Epithelial cell of proximal tubule (primary cell): ENCODE results near the gene ASCL3. TPM values are rescaled to one million over a fixed set of nuclear protein-coding genes. Genes with fewer than 3 reads are reported as not detected.

ENCODE experiments used
- DNase-seq: peaks from one replicate; pipeline ENCODE4 v3.0.0-alpha.2; 2011; ENCODE audit warnings: low read depth
- H3K4me3 ChIP-seq: 2 replicates; pipeline ENCODE4 v1.5.1; 2011; ENCODE audit warnings: low read depth, mild to moderate bottlenecking, low read length
- CTCF ChIP-seq: conservative IDR thresholded peaks from 2 replicates; pipeline ENCODE4 v1.5.1; 2012; ENCODE audit warnings: low read depth, mild to moderate bottlenecking, low read length
- total RNA-seq: library from RNA; depleted of rRNA; stranded (reverse); fragments of >200 nt; gene quantifications from 2 replicates; pipeline ENCODE4 v1.2.3, GENCODE V29; 2015

Gene ASCL3
- total RNA-seq, 1 donor from 2014 or later: not detected

- DNase-seq: no peak
- H3K4me3 ChIP-seq: no peak overlapping the region
- TF ChIP-seq CTCF: no peak
These were observed 17.1 kb downstream of the ASCL3 start for GRCh38 chr11:8925711-8926110.

DNA sequence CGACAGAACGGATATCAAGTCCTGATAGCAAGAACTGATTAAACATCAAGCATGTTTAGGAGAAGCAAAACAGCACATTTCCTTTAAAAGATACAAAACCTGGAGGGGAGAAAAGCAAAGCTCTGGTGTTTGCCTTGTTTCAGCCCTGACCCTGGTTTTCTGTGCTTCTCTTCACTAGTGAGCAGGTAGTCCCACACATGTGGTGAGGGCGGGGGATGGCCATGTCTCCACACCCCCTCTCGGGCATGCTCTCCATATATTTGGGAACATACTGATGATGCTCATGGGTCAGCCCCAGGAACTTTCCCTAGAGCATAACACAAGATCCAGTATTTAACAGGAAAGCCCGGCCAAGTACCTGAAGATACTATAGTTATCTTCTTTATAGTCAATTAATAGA lies 20.1 kb downstream of the ASCL3 start:
- no peak for TF ChIP-seq CTCF
- no peak overlapping the region for H3K4me3 ChIP-seq
- no peak for DNase-seq

DNA sequence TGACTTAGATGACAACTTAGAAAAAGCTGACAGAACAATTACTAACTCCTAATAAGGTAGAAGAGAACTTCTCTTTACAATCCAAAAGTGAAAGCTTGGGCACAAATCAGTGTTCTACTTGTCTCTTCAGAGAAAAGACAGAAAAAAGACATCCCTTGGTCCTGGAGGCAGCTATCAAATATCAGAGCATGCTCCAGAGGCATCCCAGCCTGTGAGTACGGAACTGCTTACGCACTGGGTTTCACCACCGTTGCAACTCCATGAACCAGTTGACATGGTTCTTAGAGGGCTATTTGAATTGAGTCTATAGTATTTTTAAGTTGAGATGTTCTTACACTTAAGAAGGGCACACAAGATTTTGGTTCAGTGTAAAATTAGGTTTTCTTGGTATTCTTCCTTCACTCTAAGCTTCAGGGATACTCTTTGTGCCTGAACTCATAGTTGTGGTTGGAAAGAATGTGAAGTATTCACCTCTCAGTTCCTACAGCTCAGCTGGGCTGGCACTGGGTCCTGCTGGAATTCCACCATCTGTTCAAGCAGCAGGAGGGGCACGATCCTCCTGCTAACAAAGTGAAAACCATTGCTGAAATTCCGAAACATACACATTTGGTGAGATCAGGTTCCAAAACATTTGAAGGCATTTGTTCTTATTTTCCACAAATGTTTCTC lies 25.5 kb downstream of the ASCL3 start:
- H3K4me3 ChIP-seq: no peak overlapping the region
- DNase-seq: peak; percentile 45
- TF ChIP-seq CTCF: no peak

- no peak overlapping the region for H3K4me3 ChIP-seq
- TF ChIP-seq CTCF: no peak
- no peak for DNase-seq
These were observed 28.2 kb downstream of the ASCL3 start for GRCh38 chr11:8914661-8915018.

DNA sequence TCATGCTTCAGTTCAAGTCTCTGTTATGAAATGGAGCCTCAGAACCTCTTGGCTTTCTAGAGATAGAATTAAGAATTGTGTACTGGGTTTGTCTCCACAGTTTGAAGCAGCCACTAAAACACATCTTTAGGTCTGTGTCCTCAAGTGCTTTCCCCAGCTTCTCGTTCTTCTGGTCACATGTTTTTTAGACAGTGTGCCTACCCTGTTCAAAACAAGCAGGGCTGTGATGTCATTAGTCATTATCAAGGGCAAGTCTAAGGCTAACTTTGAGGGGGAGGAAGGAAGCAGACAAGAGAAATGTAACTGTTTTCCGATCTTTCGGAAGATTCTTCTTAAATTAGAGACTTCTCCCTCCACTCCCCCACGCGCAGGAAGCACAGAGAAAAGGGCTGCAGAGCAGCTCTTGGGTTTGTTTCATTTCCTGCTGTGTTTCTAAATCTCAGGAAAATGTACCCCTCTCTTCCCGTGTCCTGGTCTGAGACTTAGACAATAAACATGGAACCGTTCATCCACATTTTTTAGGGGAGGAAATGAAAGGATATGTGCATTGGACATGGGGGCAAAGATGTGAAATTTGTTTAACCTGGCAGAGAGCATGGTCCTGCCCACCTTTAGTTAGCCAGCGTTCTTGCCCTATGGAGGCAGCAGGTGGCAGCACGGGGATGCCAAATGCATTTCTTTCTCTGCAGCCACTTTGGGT lies 28.7 kb downstream of the ASCL3 start:
- no peak for DNase-seq
- TF ChIP-seq CTCF: peak; percentile 79
- H3K4me3 ChIP-seq: no peak overlapping the region

- DNase-seq: peak; percentile 13
- no peak for TF ChIP-seq CTCF
- H3K4me3 ChIP-seq: peak within 1 kb of the TSS; percentile 96
These were observed 31.6 kb downstream of the ASCL3 start, which contains the start of gene AKIP1 for GRCh38 chr11:8911029-8911823. Gene AKIP1, plus strand, starts transcription at chr11:8911189. Its CDS starts 261 bp downstream, at chr11:8911450.
